H1 (cell line): ENCODE data around the gene NTNG2. TPM values are rescaled to one million over a fixed set of nuclear protein-coding genes. Genes with fewer than 3 reads are reported as not detected.

ENCODE experiments used
- CTCF ChIA-PET: fragments of 300-600 bp; sonication (Branson Sonifier 250); formaldehyde crosslinking; loops from one replicate; lab custom pipeline; 2021; ENCODE audit not compliant: partially characterized antibody; lab: Charles Lee
- POLR2A ChIA-PET: fragments of 300-600 bp; sonication (Branson Sonifier 250); formaldehyde crosslinking; loops from one replicate; lab custom pipeline; 2021; ENCODE audit warnings: inconsistent platforms; ENCODE audit not compliant: partially characterized antibody; lab: Charles Lee
- DNase-seq, 2 experiments: peaks; one replicate each; pipeline versions ENCODE4 v3.0.0 to v3.0.0-alpha.2; 2010 to 2022; ENCODE audit warnings: low spot score in 2 of 2, low read depth in 1 of 2, mixed read lengths in 1 of 2
- FAIRE-seq: peaks from 2 replicates; lab custom pipeline; 2011; peaks lifted over from hg19 to GRCh38; lab: Jason Lieb, UNC
- H2AFZ ChIP-seq: 2 replicates; pipeline ENCODE4 v1.8.1; 2012; ENCODE audit warnings: low read length, inconsistent platforms
- H2AK5ac ChIP-seq: 2 replicates; pipeline ENCODE4 v1.6.1; 2013; ENCODE audit warnings: low read depth, low read length
- H2BK120ac ChIP-seq: replicated peaks from 2 replicates; pipeline ENCODE3; 2013; ENCODE audit warnings: low read depth, low read length, inconsistent platforms
- H2BK12ac ChIP-seq: 2 replicates; pipeline ENCODE4 v1.6.1; 2013; ENCODE audit warnings: low read depth, low read length
- H2BK15ac ChIP-seq: 2 replicates; pipeline ENCODE4 v1.6.1; 2013; ENCODE audit warnings: low read length
- H2BK20ac ChIP-seq: 2 replicates; pipeline ENCODE4 v1.6.1; 2013; ENCODE audit warnings: low read length
- H2BK5ac ChIP-seq: 2 replicates; pipeline ENCODE4 v1.6.1; 2013; ENCODE audit warnings: low read depth, low read length
- H3K14ac ChIP-seq: 2 replicates; pipeline ENCODE4 v1.6.1; 2013; ENCODE audit warnings: inconsistent platforms; ENCODE audit not compliant: insufficient read length
- H3K18ac ChIP-seq: 2 replicates; pipeline ENCODE4 v1.6.1; 2013; ENCODE audit warnings: low read length; ENCODE audit errors: extremely low read depth
- H3K23ac ChIP-seq: 2 replicates; pipeline ENCODE4 v1.6.1; 2013; ENCODE audit warnings: inconsistent platforms; ENCODE audit not compliant: insufficient read length
- H3K23me2 ChIP-seq: 2 replicates; pipeline ENCODE4 v1.6.1; 2013; ENCODE audit warnings: low read depth, low read length
- H3K27ac ChIP-seq: 2 replicates; pipeline ENCODE4 v1.6.1; 2011; ENCODE audit warnings: low read depth, low read length, inconsistent platforms
- H3K27me3 ChIP-seq, 4 experiments: replicated peaks in 1 of 4; 1 replicate in 1 of 4; 2 replicates in 3 of 4; pipeline versions ENCODE4 v1.6.1 to v1.8.1; 2011 to 2013; ENCODE audit warnings: low read length in 3 of 4, mild to moderate bottlenecking in 3 of 4, inconsistent platforms in 2 of 4, mixed read lengths in 2 of 4, moderate library complexity in 1 of 4; ENCODE audit not compliant: control insufficient read depth in 3 of 4, insufficient read depth in 3 of 4; ENCODE audit errors: extremely low read depth in 1 of 4
- H3K36me3 ChIP-seq, 4 experiments: 2 replicates each; pipeline versions ENCODE4 v1.6.1 to v1.8.1; 2011 to 2013; ENCODE audit warnings: mild to moderate bottlenecking in 4 of 4, low read length in 3 of 4, moderate library complexity in 2 of 4, control low read depth in 1 of 4, inconsistent platforms in 1 of 4; ENCODE audit not compliant: insufficient read depth in 4 of 4, control insufficient read depth in 2 of 4
- H3K4ac ChIP-seq: replicated peaks from 2 replicates; pipeline ENCODE3; 2013; ENCODE audit warnings: low read length, low read depth, mixed read lengths, inconsistent platforms; ENCODE audit not compliant: insufficient read length
- H3K4me1 ChIP-seq, 4 experiments: replicated peaks in 1 of 4; 1 replicate in 1 of 4; 2 replicates in 3 of 4; pipeline versions ENCODE4 v1.6.1 to v1.8.1; 2011 to 2013; ENCODE audit warnings: low read length in 3 of 4, inconsistent platforms in 2 of 4, mixed read lengths in 1 of 4; ENCODE audit not compliant: insufficient read depth in 4 of 4, control insufficient read depth in 3 of 4
- H3K4me2 ChIP-seq, 2 experiments: 2 replicates each; pipeline versions ENCODE4 v1.6.1 to v1.8.1; 2011 to 2013; ENCODE audit warnings: low read depth in 2 of 2, low read length in 2 of 2, control low read depth in 1 of 2, inconsistent platforms in 1 of 2, mild to moderate bottlenecking in 1 of 2; ENCODE audit not compliant: insufficient read depth in 1 of 2
- H3K4me3 ChIP-seq, 4 experiments: fragments of 200-600, 300-600 bp in 1 of 4; sonication (generic), shearing (Covaris generic), sonication (Bioruptor Twin) in 1 of 4; 2 replicates each; pipeline versions ENCODE4 v1.5.1 to v1.8.1; 2011 to 2016; ENCODE audit warnings: low read length in 4 of 4, low read depth in 3 of 4, control low read depth in 2 of 4, inconsistent platforms in 2 of 4, mild to moderate bottlenecking in 2 of 4, mixed read lengths in 1 of 4, moderate library complexity in 1 of 4; ENCODE audit not compliant: insufficient read depth in 2 of 4; ENCODE audit errors: extremely low read depth in 1 of 4
- H3K56ac ChIP-seq: replicated peaks from 2 replicates; pipeline ENCODE3; 2013; ENCODE audit warnings: low read depth, mild to moderate bottlenecking, mixed read lengths, low read length, inconsistent platforms; ENCODE audit not compliant: insufficient read length
- H3K79me1 ChIP-seq: 2 replicates; pipeline ENCODE4 v1.6.1; 2013; ENCODE audit warnings: low read depth, low read length, control low read depth
- H3K79me2 ChIP-seq, 2 experiments: 2 replicates each; pipeline versions ENCODE4 v1.6.1 to v1.8.1; 2012 to 2013; ENCODE audit warnings: low read length in 2 of 2, mild to moderate bottlenecking in 2 of 2, inconsistent platforms in 1 of 2; ENCODE audit not compliant: insufficient read depth in 2 of 2, control insufficient read depth in 1 of 2
- H3K9ac ChIP-seq, 4 experiments: replicated peaks in 1 of 4; 1 replicate in 1 of 4; 2 replicates in 3 of 4; pipeline versions ENCODE4 v1.6.1 to v1.8.1; 2011 to 2013; ENCODE audit warnings: low read depth in 3 of 4, low read length in 3 of 4, control low read depth in 2 of 4, mild to moderate bottlenecking in 2 of 4, moderate library complexity in 2 of 4, inconsistent platforms in 1 of 4; ENCODE audit errors: extremely low read depth in 1 of 4
- H3K9me3 ChIP-seq, 2 experiments: 2 replicates each; pipeline versions ENCODE4 v1.6.1 to v1.8.1; 2012 to 2013; ENCODE audit warnings: mild to moderate bottlenecking in 2 of 2, moderate library complexity in 2 of 2, control low read depth in 1 of 2, inconsistent platforms in 1 of 2, low read depth in 1 of 2, low read length in 1 of 2, mixed read lengths in 1 of 2; ENCODE audit not compliant: insufficient read depth in 2 of 2
- H4K20me1 ChIP-seq, 2 experiments: replicated peaks in 1 of 2; 2 replicates each; pipeline versions ENCODE3 to v1.8.1; 2011 to 2013; ENCODE audit warnings: inconsistent platforms in 2 of 2, low read length in 2 of 2, mild to moderate bottlenecking in 1 of 2; ENCODE audit not compliant: insufficient read depth in 2 of 2, control insufficient read depth in 1 of 2
- H4K5ac ChIP-seq: 2 replicates; pipeline ENCODE4 v1.6.1; 2013; ENCODE audit warnings: low read length, low read depth, mixed read lengths, inconsistent platforms; ENCODE audit not compliant: insufficient read length
- H4K8ac ChIP-seq: 2 replicates; pipeline ENCODE4 v1.8.0; 2013; ENCODE audit warnings: mild to moderate bottlenecking, moderate library complexity, low read length, inconsistent platforms; ENCODE audit not compliant: insufficient read depth; ENCODE audit errors: extremely low read depth
- H4K91ac ChIP-seq: replicated peaks from 2 replicates; pipeline ENCODE3; 2013; ENCODE audit warnings: low read length, mixed read lengths, inconsistent platforms; ENCODE audit not compliant: insufficient read length
- CTCF ChIP-seq, 3 experiments: IDR thresholded peaks; 1 replicate in 2 of 3; 2 replicates in 1 of 3; pipeline versions ENCODE4 v1.5.1 to v1.6.1; 2011; ENCODE audit warnings: low read length in 3 of 3, mild to moderate bottlenecking in 3 of 3, inconsistent platforms in 2 of 3, low read depth in 1 of 3, moderate library complexity in 1 of 3; ENCODE audit not compliant: insufficient read depth in 1 of 3; ENCODE audit errors: control extremely low read depth in 1 of 3
- EGR1 ChIP-seq: IDR thresholded peaks from 2 replicates; pipeline ENCODE4 v1.6.1; 2011; ENCODE audit warnings: low read depth, low read length, borderline replicate concordance
- GTF2F1 ChIP-seq: IDR thresholded peaks from 2 replicates; pipeline ENCODE4 v1.6.1; 2012; ENCODE audit warnings: low read depth, low read length, improper control_type of control experiment, borderline replicate concordance
- PHF8 ChIP-seq: fragments of 200-600 bp; sonication (generic); conservative IDR thresholded peaks from 2 replicates; pipeline ENCODE4 v1.7.1; 2012; ENCODE audit warnings: low read depth, mild to moderate bottlenecking, inconsistent platforms, low read length, moderate library complexity
- POLR2A ChIP-seq, 2 experiments: IDR thresholded peaks; 1 replicate in 1 of 2; 2 replicates in 1 of 2; pipeline ENCODE4 v1.6.1; 2011; ENCODE audit warnings: low read depth in 2 of 2, low read length in 2 of 2, mild to moderate bottlenecking in 2 of 2; ENCODE audit errors: control extremely low read depth in 1 of 2
- RXRA ChIP-seq: IDR thresholded peaks from 2 replicates; pipeline ENCODE4 v1.6.1; 2011; ENCODE audit warnings: low read depth, mild to moderate bottlenecking, low read length, moderate library complexity; ENCODE audit not compliant: insufficient read depth
- SIN3A ChIP-seq, 2 experiments: IDR thresholded peaks in 1 of 2; conservative IDR thresholded peaks in 1 of 2; 2 replicates each; pipeline ENCODE4 v1.6.1; 2011 to 2012; ENCODE audit warnings: low read length in 2 of 2, improper control_type of control experiment in 1 of 2, low read depth in 1 of 2, mild to moderate bottlenecking in 1 of 2
- SP2 ChIP-seq: IDR thresholded peaks from 2 replicates; pipeline ENCODE4 v1.6.1; 2012; ENCODE audit warnings: mild to moderate bottlenecking, low read length, inconsistent platforms
- SP4 ChIP-seq: IDR thresholded peaks from 2 replicates; pipeline ENCODE4 v1.6.1; 2012; ENCODE audit warnings: low read length, inconsistent platforms
- TBP ChIP-seq: IDR thresholded peaks from 2 replicates; pipeline ENCODE4 v1.6.1; 2011; ENCODE audit warnings: low read depth, low read length, improper control_type of control experiment
- USF2 ChIP-seq: IDR thresholded peaks from 2 replicates; pipeline ENCODE4 v1.6.1; 2011; ENCODE audit warnings: low read length, improper control_type of control experiment
- WGBS, 2 experiments: shearing (Covaris generic) in 1 of 2; methylation state at CpG; one replicate each; pipeline versions ENCODE4 v1.1.6 to v1.1.7; 2013 to 2015; ENCODE audit warnings: low lambda C conversion rate in 2 of 2, mixed read lengths in 2 of 2, inconsistent platforms in 1 of 2, low coverage in 1 of 2, missing lambda C conversion rate in 1 of 2; ENCODE audit not compliant: insufficient replicate concordance in 2 of 2, insufficient coverage in 1 of 2, insufficient read length in 1 of 2; ENCODE audit errors: extremely low coverage in 1 of 2, missing lambda C conversion rate in 1 of 2; 5-methylcytosine and 5-hydroxymethylcytosine counted together
- polyA plus RNA-seq, 7 experiments: library from polyadenylated mRNA; depleted of rRNA in 3 of 7; stranded (reverse) in 5 of 7; unstranded in 2 of 7; fragments of >200 nt in 5 of 7; fragments of 200-250 nt in 2 of 7; gene quantifications; 1 replicate in 5 of 7; 2 replicates in 1 of 7; 4 replicates in 1 of 7; pipeline versions ENCODE4 v1.2.1 to v1.2.3, GENCODE V29; 2011 to 2013; ENCODE audit warnings: missing spikeins in 2 of 7, mixed read lengths in 2 of 7
- total RNA-seq: library from RNA; stranded (reverse); fragmentation: NEBNext Ultra II Directional; extraction: Animal tissue kit (Norgen Biotek cat#: 25700); gene quantifications from 2 replicates; pipeline ENCODE4 v1.2.1, GENCODE V29; 2021

NTNG2 gene
- total and polyA plus RNA-seq, 2 of the 8 experiments (the other 6 are each of a cell fraction or from before 2014, with no cell fraction given), result 1.4 to 1.5 TPM

- H2BK12ac ChIP-seq, result no peak overlapping the region
- H3K18ac ChIP-seq, result no peak overlapping the region
- H2AFZ ChIP-seq, result no peak overlapping the region
- no peak overlapping the region for H2BK120ac ChIP-seq
- no peak overlapping the region for H3K4me2 ChIP-seq
- no peaks in the 10 kb centered on the region for H4K20me1 ChIP-seq
- no peaks in the 10 kb centered on the region; a peak in 1 of 7 replicates for H3K4me1 ChIP-seq
- FAIRE-seq (no peak), DNase-seq (no peak)
- H4K8ac ChIP-seq, result no peak overlapping the region
- H3K4ac ChIP-seq, result no peak overlapping the region
- WGBS, 2 experiments, result 94% methylated on average over 6 of the region's 6 CpGs; no CpG with 5 or more reads in 1 of the 2 experiments
- no peak overlapping the region for H2BK5ac ChIP-seq
- no peaks in the 10 kb centered on the region for H3K79me1 ChIP-seq
- POLR2A ChIA-PET, result no interaction called here
- no peak overlapping the region for H2BK15ac ChIP-seq
- H3K27me3 ChIP-seq, result no peaks in the 10 kb centered on the region
- H3K9ac ChIP-seq, result no peak overlapping the region
- H3K4me3 ChIP-seq, result no peak overlapping the region
- no peak overlapping the region for H4K5ac ChIP-seq
- no peak overlapping the region for H3K23ac ChIP-seq
- H3K9me3 ChIP-seq, result no peaks in the 10 kb centered on the region
- H3K36me3 ChIP-seq, result no peaks in the 10 kb centered on the region
- H2BK20ac ChIP-seq, result no peak overlapping the region
- H3K23me2 ChIP-seq, result no peaks in the 10 kb centered on the region
- H3K56ac ChIP-seq, result no peak overlapping the region
- H3K14ac ChIP-seq, result no peak overlapping the region
- no peak overlapping the region for H2AK5ac ChIP-seq
- H4K91ac ChIP-seq, result no peak overlapping the region
- no peaks in the 10 kb centered on the region; a peak in 1 of 4 replicates for H3K79me2 ChIP-seq
- CTCF ChIA-PET, result interaction anchor here (0.5 to 1.4 kb wide), 6 partner anchors 10 to 174 kb away, joined by 3 read pairs; no protein-coding TSS in a partner anchor
- no peak overlapping the region for H3K27ac ChIP-seq
- TF ChIP-seq EGR1, result no peak
- TF ChIP-seq PHF8, result no peak
- no peak for TF ChIP-seq GTF2F1
- TF ChIP-seq POLR2A (IDR thresholded peaks at IDR 0.05; ENCODE audit: control extremely low read depth in 1 of 2, low read depth in 2 of 2, low read length in 2 of 2), result no peak
- no peak for TF ChIP-seq SP2
- TF ChIP-seq CTCF (IDR thresholded peaks at IDR 0.05; ENCODE audit: control extremely low read depth in 1 of 3, insufficient read depth in 1 of 3, low read depth in 1 of 3, low read length in 3 of 3), result no peak
- no peak for TF ChIP-seq USF2
- TF ChIP-seq SP4, result no peak
- TF ChIP-seq RXRA, result no peak
- TF ChIP-seq SIN3A (conservative IDR thresholded peaks at IDR 0.05 in 1 of 2, IDR thresholded peaks at IDR 0.05 in 1 of 2; ENCODE audit: low read depth in 1 of 2, low read length in 2 of 2), result no peak
- TF ChIP-seq TBP, result no peak
These were observed 60.1 kb downstream of the NTNG2 start for GRCh38 chr9:132221941-132222340.
